T-helper 1 cell treated with Interleukin-12 subunit alpha and Interleukin-12 subunit beta and Interleukin-4 antibody, amounts not matched to agents 30 μg/mL and 1 μg/mL, for 36 hours (primary cell): ENCODE measurements around the gene DAB2IP.

ENCODE experiments used
- H3K27ac Mint-ChIP-seq: one replicate; pipeline ENCODE4 v1.8.0; 2021; ENCODE audit warnings: mild to moderate bottlenecking, mixed read lengths
- H3K27me3 Mint-ChIP-seq: one replicate; pipeline ENCODE4 v1.8.0; 2021; ENCODE audit warnings: low read depth, mixed read lengths
- H3K36me3 Mint-ChIP-seq: one replicate; pipeline ENCODE4 v1.8.0; 2021; ENCODE audit warnings: low read depth, mixed read lengths
- H3K4me1 Mint-ChIP-seq: one replicate; pipeline ENCODE4 v1.8.0; 2021; ENCODE audit warnings: low read depth, mixed read lengths
- H3K4me3 Mint-ChIP-seq: one replicate; pipeline ENCODE4 v1.8.0; 2021; ENCODE audit warnings: mild to moderate bottlenecking, moderate library complexity, mixed read lengths
- H3K9me3 Mint-ChIP-seq: one replicate; pipeline ENCODE4 v1.8.0; 2021; ENCODE audit warnings: mixed read lengths

The DAB2IP gene

DNA sequence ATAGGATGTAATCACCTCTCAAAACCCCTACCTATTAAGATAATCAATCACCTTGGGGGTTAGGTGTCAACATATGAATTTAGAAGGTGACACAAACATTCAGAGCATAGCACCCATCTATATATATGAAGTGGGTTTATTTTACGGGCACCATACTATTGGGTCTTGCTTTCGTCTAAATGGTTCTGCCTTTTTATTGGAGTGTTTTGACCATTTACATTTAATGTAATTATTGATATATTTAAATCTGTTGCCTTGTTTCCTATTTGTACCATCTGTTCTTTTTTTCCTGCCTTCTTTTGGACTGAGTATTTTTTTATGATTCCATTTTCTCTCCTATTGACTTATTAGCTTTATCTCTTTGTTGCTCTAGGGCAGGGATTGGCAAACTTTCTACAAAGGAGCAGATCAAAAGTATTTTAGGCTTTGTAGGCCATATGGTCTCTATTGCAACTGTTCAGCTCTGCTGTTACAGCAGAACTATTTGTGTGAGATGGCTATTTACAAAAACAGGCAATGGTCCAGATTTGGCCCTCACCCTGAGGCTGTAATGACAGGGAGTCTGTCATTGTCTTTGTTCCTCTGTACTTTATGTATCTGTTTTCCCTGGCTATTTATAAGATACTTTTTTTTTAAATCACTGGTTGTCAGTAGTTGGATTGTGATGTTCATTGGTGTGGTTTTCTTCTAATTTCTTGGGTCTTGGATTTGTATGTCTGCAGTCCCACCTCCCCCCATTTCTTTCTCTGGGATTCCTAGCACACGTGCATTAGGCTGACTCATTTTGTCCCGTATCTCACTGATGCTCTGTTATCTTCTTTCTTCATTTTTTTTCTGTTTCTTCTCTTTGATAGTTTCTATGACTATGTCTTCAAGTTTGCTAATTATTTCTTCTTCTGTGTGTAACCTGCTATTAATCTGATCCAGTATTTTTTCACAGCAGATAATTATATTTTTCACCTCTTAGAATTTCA lies 127.1 kb downstream of the DAB2IP start:
- Mint-ChIP-seq H3K27me3 (peaks cover 15% of the 10 kb centered on the region), H3K9me3 (no peaks in the 10 kb centered on the region), H3K36me3 (no peaks in the 10 kb centered on the region), H3K27ac (no peak overlapping the region), H3K4me1 (peaks cover 1% of the 10 kb centered on the region), H3K4me3 (no peak overlapping the region)

DNA sequence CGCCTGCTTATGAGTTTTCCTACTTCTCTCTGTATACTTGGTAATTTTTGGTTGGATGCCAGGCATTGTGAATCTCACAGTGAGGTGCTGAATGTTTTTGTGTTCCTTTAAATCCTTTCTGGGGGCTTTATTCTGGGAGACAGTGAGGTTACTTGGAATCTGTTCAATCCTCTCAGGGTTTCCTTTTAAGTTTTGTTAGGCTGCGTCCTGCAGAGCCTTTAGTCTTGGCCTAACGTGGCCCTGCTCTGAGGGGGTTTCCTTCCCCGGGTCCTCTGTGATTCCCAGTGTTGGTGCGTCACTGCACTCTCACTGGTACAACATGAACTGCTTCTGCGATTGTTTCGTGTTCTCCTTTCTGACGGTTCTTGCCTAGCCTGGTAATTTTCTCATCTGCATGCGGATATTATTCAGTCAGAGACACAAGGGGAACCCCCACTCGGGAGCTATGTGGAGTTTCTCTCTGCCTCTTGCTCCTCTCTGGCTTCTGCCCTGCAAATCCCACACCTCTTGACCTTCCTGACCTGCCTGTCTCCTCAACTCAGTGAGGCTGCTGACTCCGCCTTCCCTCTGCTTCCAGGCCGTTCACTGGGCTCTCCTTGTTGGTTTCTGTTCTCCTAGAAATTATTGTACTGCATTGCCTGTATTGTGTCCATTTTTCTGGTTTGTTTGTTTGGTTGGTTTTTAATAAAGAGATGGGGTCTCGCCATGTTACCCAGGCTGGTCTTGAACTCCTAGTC lies 128.1 kb downstream of the DAB2IP start:
- no peaks in the 10 kb centered on the region for H3K9me3 Mint-ChIP-seq

DNA sequence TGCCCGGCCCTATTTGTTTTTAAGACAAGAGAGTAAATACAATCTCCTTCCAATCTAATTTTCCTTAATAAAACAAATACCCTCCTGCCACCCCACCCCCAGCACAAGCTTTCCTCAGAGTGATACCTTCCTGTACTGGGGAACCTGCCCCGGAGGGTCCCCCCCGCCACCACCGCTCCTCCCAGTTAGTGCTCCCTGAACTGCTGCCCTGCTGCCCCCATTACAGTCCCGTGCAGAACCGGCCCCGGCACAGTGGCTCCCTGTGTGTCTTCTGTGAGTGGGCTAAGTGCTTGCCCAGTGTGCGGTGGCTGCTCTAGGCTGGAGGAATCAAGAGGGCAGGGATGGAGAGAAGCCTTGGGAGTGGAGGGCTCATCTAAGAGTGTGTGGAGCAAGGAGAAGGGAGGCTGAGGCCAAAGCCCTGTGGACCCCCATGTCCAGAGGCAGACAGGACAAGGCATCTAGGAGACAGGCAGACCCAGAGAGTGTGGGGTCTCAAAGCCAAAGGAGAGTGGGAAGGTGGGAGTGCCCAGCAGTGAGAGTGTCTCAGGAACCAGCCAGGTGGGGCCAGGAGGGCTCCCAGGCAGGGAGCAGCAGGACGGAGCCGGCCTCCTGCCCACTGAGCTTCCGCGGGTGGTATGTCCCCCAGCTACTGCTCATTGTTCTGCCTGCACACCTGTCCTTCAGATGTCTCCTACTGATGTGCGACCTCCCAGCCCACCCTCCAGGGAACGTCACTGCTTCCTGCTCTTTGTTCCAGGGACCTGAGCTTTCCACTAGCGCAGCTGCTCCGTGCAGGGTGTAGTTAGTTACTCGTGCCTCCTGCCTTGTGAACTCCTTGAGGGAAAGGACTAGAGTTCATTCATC lies 129.0 kb downstream of the DAB2IP start:
- no peaks in the 10 kb centered on the region for H3K9me3 Mint-ChIP-seq
- H3K36me3 Mint-ChIP-seq: no peaks in the 10 kb centered on the region
- no peak overlapping the region for H3K4me3 Mint-ChIP-seq
- peaks cover 7% of the 10 kb centered on the region for H3K4me1 Mint-ChIP-seq
- H3K27me3 Mint-ChIP-seq: peaks cover 15% of the 10 kb centered on the region
- no peak overlapping the region for H3K27ac Mint-ChIP-seq

More for the DNA sequence above, 128.1 kb downstream of the DAB2IP start:
- no peak overlapping the region for H3K4me3 Mint-ChIP-seq
- H3K4me1 Mint-ChIP-seq: peaks cover 7% of the 10 kb centered on the region
- H3K27ac Mint-ChIP-seq: no peak overlapping the region
- H3K36me3 Mint-ChIP-seq: no peaks in the 10 kb centered on the region
- H3K27me3 Mint-ChIP-seq: peaks cover 15% of the 10 kb centered on the region

DNA sequence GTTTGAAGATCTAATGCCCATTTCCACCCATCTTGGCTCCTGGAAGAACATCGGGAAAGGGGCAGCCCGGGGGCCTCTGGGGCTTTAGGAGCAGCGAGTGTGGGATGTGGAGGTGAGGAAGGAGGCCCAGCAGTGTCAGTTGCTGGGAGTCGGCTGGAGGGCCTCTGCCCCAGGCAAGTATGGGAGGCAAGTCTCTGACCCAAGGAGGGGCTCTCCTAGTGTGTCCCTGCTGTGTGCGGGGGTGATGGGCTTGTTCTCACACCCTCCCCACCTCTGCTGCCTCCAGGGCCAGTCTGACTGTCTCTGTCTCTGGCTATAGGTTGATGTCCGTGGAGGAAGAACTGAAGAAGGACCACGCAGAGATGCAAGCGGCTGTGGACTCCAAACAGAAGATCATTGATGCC lies 129.7 kb downstream of the DAB2IP start:
- Mint-ChIP-seq H3K4me1 (peaks cover 7% of the 10 kb centered on the region), H3K4me3 (no peak overlapping the region), H3K27ac (no peak overlapping the region), H3K9me3 (no peaks in the 10 kb centered on the region), H3K36me3 (no peaks in the 10 kb centered on the region), H3K27me3 (peaks cover 15% of the 10 kb centered on the region)

DNA sequence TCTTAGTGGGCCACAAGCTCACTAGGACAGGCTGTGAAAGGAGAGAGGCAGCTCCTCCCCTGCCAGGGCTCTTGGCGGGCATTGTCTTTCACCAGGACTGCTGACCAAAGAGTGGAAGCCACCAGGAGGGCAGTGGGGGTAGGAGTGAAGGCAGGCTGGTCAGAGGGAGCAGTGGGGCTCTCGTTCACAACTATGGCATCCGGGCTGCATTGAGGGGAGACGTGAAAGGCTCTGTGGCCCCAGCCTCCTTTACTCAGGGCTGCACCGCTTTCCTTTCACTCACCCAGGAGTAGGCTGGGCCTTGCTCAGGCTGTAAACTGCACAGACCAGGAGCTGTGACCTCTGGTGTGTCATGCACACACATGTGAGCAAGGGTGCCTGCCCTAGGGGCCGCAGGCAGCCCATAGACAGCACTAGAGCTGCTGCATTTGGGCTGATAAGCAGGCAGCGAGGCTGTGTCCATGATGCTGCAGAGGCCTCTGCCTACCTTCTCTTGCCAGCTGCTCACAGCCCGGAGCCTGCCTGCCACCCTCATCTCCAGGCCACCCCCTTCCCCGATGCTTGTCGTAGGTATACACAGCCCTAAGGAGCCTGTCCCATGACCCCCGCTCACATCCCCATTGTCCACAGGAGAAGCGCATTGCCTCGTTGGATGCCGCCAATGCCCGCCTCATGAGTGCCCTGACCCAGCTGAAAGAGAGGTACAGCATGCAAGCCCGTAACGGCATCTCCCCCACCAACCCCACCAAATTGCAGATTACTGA lies 130.4 kb downstream of the DAB2IP start:
- H3K27ac Mint-ChIP-seq: no peak overlapping the region
- no peak overlapping the region for H3K4me3 Mint-ChIP-seq
- no peaks in the 10 kb centered on the region for H3K9me3 Mint-ChIP-seq
- peaks cover 7% of the 10 kb centered on the region for H3K4me1 Mint-ChIP-seq
- no peaks in the 10 kb centered on the region for H3K36me3 Mint-ChIP-seq
- peaks cover 19% of the 10 kb centered on the region for H3K27me3 Mint-ChIP-seq

DNA sequence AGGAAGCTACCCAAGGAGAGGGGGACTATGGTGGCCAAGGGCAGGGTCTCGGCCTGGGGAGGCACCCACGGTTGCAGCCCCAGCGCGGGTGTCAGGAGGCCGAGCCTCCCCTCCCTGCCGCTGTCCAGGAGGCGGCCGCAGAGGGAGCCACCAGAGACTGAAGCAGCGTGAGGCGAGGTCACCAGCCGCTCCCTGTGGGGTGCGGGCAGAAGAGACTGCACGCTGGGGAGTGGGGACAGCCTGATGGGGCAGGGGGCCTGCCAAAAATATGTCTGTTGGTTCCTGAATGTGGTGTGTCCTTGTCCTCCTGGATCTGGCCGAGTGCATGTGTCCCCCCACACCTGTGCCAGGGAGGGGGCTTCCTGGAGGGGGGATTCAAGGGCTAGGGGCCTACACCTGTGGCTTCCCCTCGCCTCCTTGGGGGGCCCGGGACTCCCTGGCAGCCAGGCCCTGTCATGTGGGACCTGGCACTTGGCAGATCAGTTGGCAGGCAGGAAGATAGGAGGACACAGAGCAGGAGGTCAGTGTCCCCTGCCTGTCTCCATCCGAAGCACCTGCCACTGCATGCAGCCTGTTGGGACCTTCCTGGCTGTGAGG lies 131.2 kb downstream of the DAB2IP start:
- no peak overlapping the region for H3K27ac Mint-ChIP-seq
- peaks cover 21% of the 10 kb centered on the region for H3K27me3 Mint-ChIP-seq
- H3K9me3 Mint-ChIP-seq: no peaks in the 10 kb centered on the region
- H3K4me1 Mint-ChIP-seq: peaks cover 7% of the 10 kb centered on the region
- no peak overlapping the region for H3K4me3 Mint-ChIP-seq
- H3K36me3 Mint-ChIP-seq: no peaks in the 10 kb centered on the region

DNA sequence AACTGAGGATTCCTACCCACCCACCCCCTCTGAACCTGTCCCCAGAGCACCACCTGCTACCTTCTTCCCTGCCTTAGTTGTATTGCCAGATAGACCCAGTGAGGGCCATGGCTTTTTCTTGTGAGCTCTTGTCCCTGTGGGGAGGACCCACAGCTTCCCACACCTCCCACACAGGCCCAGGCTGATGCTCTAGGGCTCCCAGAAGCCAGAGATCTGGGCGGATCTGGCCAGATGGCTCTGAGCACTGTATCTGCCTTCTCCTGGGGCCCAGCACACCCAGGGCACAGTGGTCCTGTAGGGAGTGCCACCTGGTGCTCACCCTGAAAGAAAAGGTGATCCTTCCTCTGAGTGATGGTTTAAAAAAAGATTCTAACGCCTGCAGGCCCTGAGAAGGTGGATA lies 131.7 kb downstream of the DAB2IP start:
- H3K9me3 Mint-ChIP-seq: no peaks in the 10 kb centered on the region
- no peak overlapping the region for H3K27ac Mint-ChIP-seq
- no peak overlapping the region for H3K4me3 Mint-ChIP-seq
- H3K4me1 Mint-ChIP-seq: peaks cover 7% of the 10 kb centered on the region
- H3K36me3 Mint-ChIP-seq: no peaks in the 10 kb centered on the region
- H3K27me3 Mint-ChIP-seq: peaks cover 23% of the 10 kb centered on the region

DNA sequence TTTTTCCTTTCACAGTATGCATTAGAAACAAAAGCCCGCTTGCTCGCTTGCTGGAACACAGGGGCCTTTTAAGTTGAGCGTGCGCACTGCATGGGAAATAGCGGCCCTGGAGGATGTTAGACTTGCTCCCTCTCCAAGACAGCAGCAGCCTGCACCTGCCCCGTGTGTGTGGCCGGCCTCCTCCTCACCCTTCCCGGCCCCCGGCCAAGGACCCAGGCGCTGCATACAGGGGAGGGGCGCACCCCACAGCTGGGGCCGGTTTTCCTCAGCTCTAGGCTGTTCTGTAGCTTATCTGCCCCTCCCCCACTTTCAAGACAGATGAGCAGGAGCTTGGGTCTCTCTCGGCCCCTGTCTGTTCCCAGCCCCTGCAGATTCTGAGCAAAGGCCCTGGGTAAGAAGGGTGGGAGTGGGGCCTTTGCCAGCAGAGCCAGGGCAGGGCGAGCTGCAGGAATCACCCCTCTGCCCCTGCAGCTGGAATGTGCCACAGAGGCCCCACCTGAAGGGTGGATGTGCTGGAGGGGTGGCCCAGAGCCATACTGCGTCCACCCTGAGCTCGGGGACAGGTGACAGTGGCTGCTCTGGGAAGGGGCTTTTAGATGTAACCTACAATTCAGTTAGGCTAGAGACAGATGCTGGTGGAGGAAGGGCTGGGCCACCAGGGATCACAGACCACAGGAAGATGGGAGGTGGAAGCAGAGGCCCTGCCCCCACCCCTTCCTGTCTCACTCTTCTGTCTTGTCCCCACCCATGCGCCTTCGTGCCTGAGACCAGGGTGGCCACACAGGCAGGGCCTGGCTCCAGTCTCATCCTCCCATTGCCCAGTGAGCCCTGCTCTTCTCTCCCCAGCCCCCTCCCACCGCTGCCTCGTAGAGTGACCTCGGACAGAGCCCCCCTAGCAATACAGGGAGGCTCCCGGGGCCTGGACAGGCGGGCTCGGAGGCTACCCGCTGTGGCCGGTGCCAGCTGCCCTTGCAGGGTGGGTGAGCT lies 132.4 kb downstream of the DAB2IP start:
- peaks cover 17% of the 10 kb centered on the region for H3K27me3 Mint-ChIP-seq
- peak overlapping the region; percentile 17 for H3K4me3 Mint-ChIP-seq
- peak overlapping the region; percentile 43 for H3K27ac Mint-ChIP-seq
- no peaks in the 10 kb centered on the region for H3K36me3 Mint-ChIP-seq
- no peaks in the 10 kb centered on the region for H3K9me3 Mint-ChIP-seq
- peaks cover 7% of the 10 kb centered on the region for H3K4me1 Mint-ChIP-seq

DNA sequence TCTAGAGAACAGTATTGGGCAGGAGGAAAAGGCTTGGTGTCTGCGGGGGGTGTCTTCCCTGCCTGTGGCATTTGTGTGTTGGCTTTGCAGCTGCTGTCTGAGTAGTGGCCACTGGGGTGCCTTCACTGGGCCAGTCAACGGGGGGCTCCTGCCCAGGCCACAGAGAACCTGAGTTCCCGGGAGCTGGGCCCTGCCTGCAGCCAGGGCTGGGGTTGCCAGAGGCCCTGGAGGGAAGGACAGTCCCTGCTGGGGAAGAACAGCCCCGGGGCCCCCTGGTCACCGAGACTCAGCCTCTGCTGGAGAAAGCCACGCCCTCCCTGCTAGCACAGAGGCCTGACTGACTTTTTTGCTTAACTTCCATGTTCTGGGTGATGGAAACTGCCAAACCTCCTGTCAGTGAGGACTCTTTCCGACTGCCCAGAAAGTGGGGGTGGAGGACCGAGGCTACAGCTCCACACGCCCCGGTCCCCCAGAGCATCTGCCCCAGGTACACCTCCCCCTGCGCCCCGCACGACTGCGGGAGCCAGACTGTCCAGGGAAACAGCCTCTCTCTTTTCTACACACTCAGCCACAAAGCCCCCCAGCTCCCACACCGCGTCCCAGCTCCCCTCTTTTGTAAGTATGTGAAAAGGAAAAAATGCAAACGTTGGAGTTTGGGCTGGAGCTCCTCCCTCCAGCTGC lies 133.4 kb downstream of the DAB2IP start:
- no peak overlapping the region for H3K4me3 Mint-ChIP-seq
- H3K27ac Mint-ChIP-seq: no peak overlapping the region
- no peaks in the 10 kb centered on the region for H3K36me3 Mint-ChIP-seq
- H3K27me3 Mint-ChIP-seq: peaks cover 11% of the 10 kb centered on the region
- H3K4me1 Mint-ChIP-seq: peaks cover 7% of the 10 kb centered on the region
- H3K9me3 Mint-ChIP-seq: no peaks in the 10 kb centered on the region

DNA sequence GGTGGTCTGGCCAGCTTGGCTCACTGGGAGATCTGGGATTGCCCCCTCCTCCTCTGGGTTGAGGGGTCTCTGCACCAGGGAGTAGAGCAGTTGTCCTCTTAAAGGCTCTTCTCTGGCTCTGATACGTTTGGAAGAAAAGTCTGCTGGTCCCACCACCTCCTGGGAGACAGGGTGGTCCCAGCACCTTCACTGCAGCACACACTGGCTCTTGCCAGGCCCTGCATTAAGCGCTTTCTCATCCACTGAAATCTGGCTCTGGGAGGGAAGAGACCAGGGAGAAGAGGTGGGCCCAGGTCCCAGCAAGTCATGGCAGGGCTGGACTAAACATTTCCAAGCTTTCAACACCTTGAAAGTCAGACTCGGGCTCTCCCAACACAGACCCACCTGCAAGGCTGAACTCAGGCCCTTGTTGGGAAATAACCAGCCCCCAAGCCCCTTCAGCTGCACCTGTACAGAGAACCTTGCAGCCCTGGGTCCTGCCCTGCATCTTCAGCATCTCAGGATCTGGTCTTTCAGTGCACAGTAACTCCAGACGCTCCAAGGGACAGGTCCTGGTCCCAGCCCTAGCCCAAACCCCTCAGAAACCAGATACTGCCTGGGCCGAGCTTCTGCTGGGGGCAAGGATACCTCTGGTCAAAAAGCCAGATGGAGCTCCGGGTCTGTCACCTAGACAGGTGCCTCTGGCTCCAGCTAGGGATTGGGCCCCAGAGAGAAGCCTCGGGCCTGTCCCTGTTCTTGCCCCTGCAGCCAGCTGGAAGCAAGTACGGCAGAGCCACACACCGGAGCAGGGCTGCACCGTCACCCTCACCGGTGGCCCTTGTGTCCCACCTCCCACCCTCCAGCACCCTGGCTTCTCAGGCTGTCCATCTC lies 134.5 kb downstream of the DAB2IP start:
- Mint-ChIP-seq H3K27me3 (peaks cover 11% of the 10 kb centered on the region), H3K9me3 (no peaks in the 10 kb centered on the region), H3K4me3 (no peak overlapping the region), H3K4me1 (peaks cover 7% of the 10 kb centered on the region), H3K27ac (no peak overlapping the region), H3K36me3 (no peaks in the 10 kb centered on the region)

DNA sequence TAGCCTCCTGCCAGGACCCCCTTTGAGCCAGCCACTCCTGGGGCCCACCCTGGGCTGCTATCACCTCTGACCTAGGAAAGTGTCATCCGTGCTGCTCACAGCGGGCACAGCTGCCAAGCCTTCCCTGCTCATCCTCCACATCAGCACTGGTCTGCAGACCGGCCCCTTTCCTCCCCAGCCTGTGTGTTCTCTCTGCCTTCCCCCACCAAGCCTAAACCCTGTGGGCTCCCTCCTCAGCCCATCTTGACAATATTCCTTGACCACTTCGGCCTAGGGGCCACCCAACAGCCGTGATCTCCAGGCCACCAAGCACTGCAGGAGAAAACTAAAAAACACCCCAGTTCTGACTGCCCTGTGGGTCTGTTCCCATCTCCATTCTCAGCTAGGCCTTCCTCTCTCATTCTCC lies 135.1 kb downstream of the DAB2IP start:
- Mint-ChIP-seq H3K4me1 (peaks cover 7% of the 10 kb centered on the region), H3K9me3 (no peaks in the 10 kb centered on the region), H3K4me3 (no peak overlapping the region), H3K27ac (no peak overlapping the region), H3K27me3 (peaks cover 11% of the 10 kb centered on the region), H3K36me3 (no peaks in the 10 kb centered on the region)
